HepG2 (cell line): ENCODE results near the gene SECTM1. TPM values are rescaled to one million over a fixed set of nuclear protein-coding genes. Genes with fewer than 3 reads are reported as not detected.

Source experiments
- ARID5B ChIP-seq: IDR thresholded peaks from 2 replicates; pipeline ENCODE4 v1.4.0; 2020; ENCODE audit warnings: mild to moderate bottlenecking, missing genetic modification reagents
- CAMTA2 ChIP-seq: sonication (generic); formaldehyde crosslinking; IDR thresholded peaks from 2 replicates; pipeline ENCODE4 v1.4.0; 2020; ENCODE audit warnings: mild to moderate bottlenecking, missing genetic modification reagents, borderline replicate concordance
- ELF3 ChIP-seq: IDR thresholded peaks from 2 replicates; pipeline ENCODE4 v1.6.1; 2016; ENCODE audit warnings: missing genetic modification reagents, missing compliant biosample characterization
- MYNN ChIP-seq: sonication (generic); formaldehyde crosslinking; IDR thresholded peaks from 2 replicates; pipeline ENCODE4 v1.4.0; 2020; ENCODE audit warnings: mild to moderate bottlenecking, low read depth, missing genetic modification reagents
- RBM22 ChIP-seq: fragments of 200-400 bp; formaldehyde crosslinking; optimal IDR thresholded peaks from 2 replicates; pipeline ENCODE3; 2017; ENCODE audit warnings: mild to moderate bottlenecking, low read length, moderate library complexity
- SAP130 ChIP-seq: IDR thresholded peaks from 2 replicates; pipeline ENCODE4 v1.6.1; 2016; ENCODE audit warnings: low read depth
- SIX4 ChIP-seq: sonication (generic); formaldehyde crosslinking; IDR thresholded peaks from 2 replicates; pipeline ENCODE4 v1.4.0; 2020; ENCODE audit warnings: missing genetic modification reagents
- ZBTB42 ChIP-seq: sonication (generic); formaldehyde crosslinking; IDR thresholded peaks from 2 replicates; pipeline ENCODE4 v1.5.0; 2020; ENCODE audit warnings: mild to moderate bottlenecking, missing genetic modification reagents
- ZFP37 ChIP-seq: sonication (generic); formaldehyde crosslinking; IDR thresholded peaks from 2 replicates; pipeline ENCODE4 v1.4.0; 2020; ENCODE audit warnings: missing genetic modification reagents, borderline replicate concordance
- ZFX ChIP-seq: sonication (generic); formaldehyde crosslinking; IDR thresholded peaks from 2 replicates; pipeline ENCODE4 v1.4.0; 2020; ENCODE audit warnings: mild to moderate bottlenecking, low read depth, missing genetic modification reagents, moderate library complexity
- ZNF124 ChIP-seq: sonication (generic); formaldehyde crosslinking; IDR thresholded peaks from 2 replicates; pipeline ENCODE4 v1.4.0; 2020; ENCODE audit warnings: missing genetic modification reagents
- ZSCAN9 ChIP-seq: IDR thresholded peaks from 2 replicates; pipeline ENCODE4 v1.6.1; 2016; ENCODE audit warnings: borderline replicate concordance
- polyA plus RNA-seq, 8 experiments: library from polyadenylated mRNA; depleted of rRNA in 3 of 8; stranded (reverse) in 7 of 8; unstranded in 1 of 8; fragments of >200 nt; fragmentation: Illumina TruSeq in 4 of 8; extraction: Trizol in 4 of 8; gene quantifications; 2 replicates each; pipeline versions ENCODE4 v1.2.1 to v1.2.3, GENCODE V29; 2011 to 2016; ENCODE audit warnings: low read depth in 4 of 8, missing spikeins in 1 of 8, mixed read lengths in 1 of 8; ENCODE audit not compliant: insufficient read depth in 1 of 8
- total RNA-seq, 5 experiments: library from RNA; depleted of rRNA; stranded (reverse); fragments of >200 nt; fragmentation: Illumina TruSeq; extraction: Trizol; gene quantifications; 2 replicates each; pipeline ENCODE4 v1.2.3, GENCODE V29; 2016; ENCODE audit warnings: low read depth in 1 of 5
- TF ChIP-seq, protein P1 (sequence below): sonication (generic); formaldehyde crosslinking; IDR thresholded peaks from 2 replicates; pipeline ENCODE4 v1.5.1; 2020; ENCODE audit warnings: mild to moderate bottlenecking, missing genetic modification reagents, moderate library complexity
- TF ChIP-seq, protein P2 (sequence below): IDR thresholded peaks from 2 replicates; pipeline ENCODE4 v1.6.1; 2016; ENCODE audit warnings: mild to moderate bottlenecking

SECTM1 gene
- total and polyA plus RNA-seq, 2 of the 13 experiments (the other 11 are each of a cell fraction or from before 2014, with no cell fraction given), result 3.5 to 5.3 TPM

GRCh38 chr17:82304826-82305726 is 28.5 kb downstream of the SECTM1 start (continued):
- peak; percentile 43; the same call in 1 of the 2 replicates for TF ChIP-seq ARID5B (CRISPR knock-in tag)
- TF ChIP-seq SAP130 (CRISPR knock-in tag), result peak; percentile 35; the same call in 1 of the 2 replicates
- TF ChIP-seq ZNF124 (CRISPR knock-in tag), result 0 out of 2 replicates have a peak, but pooled peaks have one; percentile 45
- no peak for TF ChIP-seq SIX4 (CRISPR knock-in tag)
- TF ChIP-seq CAMTA2 (CRISPR knock-in tag), result 0 out of 2 replicates have a peak, but pooled peaks have one; percentile 43
- TF ChIP-seq ZFX, result peak; percentile 86
- TF ChIP-seq, protein P1, sequence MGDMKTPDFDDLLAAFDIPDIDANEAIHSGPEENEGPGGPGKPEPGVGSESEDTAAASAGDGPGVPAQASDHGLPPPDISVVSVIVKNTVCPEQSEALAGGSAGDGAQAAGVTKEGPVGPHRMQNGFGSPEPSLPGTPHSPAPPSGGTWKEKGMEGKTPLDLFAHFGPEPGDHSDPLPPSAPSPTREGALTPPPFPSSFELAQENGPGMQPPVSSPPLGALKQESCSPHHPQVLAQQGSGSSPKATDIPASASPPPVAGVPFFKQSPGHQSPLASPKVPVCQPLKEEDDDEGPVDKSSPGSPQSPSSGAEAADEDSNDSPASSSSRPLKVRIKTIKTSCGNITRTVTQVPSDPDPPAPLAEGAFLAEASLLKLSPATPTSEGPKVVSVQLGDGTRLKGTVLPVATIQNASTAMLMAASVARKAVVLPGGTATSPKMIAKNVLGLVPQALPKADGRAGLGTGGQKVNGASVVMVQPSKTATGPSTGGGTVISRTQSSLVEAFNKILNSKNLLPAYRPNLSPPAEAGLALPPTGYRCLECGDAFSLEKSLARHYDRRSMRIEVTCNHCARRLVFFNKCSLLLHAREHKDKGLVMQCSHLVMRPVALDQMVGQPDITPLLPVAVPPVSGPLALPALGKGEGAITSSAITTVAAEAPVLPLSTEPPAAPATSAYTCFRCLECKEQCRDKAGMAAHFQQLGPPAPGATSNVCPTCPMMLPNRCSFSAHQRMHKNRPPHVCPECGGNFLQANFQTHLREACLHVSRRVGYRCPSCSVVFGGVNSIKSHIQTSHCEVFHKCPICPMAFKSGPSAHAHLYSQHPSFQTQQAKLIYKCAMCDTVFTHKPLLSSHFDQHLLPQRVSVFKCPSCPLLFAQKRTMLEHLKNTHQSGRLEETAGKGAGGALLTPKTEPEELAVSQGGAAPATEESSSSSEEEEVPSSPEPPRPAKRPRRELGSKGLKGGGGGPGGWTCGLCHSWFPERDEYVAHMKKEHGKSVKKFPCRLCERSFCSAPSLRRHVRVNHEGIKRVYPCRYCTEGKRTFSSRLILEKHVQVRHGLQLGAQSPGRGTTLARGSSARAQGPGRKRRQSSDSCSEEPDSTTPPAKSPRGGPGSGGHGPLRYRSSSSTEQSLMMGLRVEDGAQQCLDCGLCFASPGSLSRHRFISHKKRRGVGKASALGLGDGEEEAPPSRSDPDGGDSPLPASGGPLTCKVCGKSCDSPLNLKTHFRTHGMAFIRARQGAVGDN (CRISPR knock-in tag), result peak; percentile 95
- TF ChIP-seq ELF3 (CRISPR knock-in tag), result no peak
- TF ChIP-seq, protein P2, sequence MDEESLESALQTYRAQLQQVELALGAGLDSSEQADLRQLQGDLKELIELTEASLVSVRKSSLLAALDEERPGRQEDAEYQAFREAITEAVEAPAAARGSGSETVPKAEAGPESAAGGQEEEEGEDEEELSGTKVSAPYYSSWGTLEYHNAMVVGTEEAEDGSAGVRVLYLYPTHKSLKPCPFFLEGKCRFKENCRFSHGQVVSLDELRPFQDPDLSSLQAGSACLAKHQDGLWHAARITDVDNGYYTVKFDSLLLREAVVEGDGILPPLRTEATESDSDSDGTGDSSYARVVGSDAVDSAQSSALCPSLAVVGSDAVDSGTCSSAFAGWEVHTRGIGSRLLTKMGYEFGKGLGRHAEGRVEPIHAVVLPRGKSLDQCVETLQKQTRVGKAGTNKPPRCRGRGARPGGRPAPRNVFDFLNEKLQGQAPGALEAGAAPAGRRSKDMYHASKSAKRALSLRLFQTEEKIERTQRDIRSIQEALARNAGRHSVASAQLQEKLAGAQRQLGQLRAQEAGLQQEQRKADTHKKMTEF (CRISPR knock-in tag), result peak; percentile 51; the same call in 1 of the 2 replicates
- no peak for TF ChIP-seq RBM22
- TF ChIP-seq ZBTB42 (CRISPR knock-in tag), result 0 out of 2 replicates have a peak, but pooled peaks have one; percentile 76
- TF ChIP-seq ZFP37 (CRISPR knock-in tag), result 0 out of 2 replicates have a peak, but pooled peaks have one; percentile 27
- no peak for TF ChIP-seq MYNN (CRISPR knock-in tag)
- TF ChIP-seq ZSCAN9, result no peak
